Natural killer cell (primary cell): ENCODE data around the gene CCNJL. TPM values are rescaled to one million over a fixed set of nuclear protein-coding genes. Genes with fewer than 3 reads are reported as not detected.

Source experiments
- ATAC-seq, 3 donors: fragments of 150-1000 bp in 2 of 3; fragments of 200-7000 bp in 1 of 3; cut with Tn5 transposase; 1 replicate in 1 of 3; 2 replicates in 2 of 3; pipeline ENCODE4 v1.10.0; 2021; ENCODE audit warnings: mild to moderate bottlenecking in 2 of 3, moderate library complexity in 2 of 3
- DNase-seq, 2 donors: peaks; one replicate each; pipeline versions ENCODE4 v3.0.0 to v3.0.0-alpha.2; 2013 to 2021; ENCODE audit warnings: mixed read lengths in 1 of 2
- H3K27ac ChIP-seq: one replicate; pipeline ENCODE4 v1.5.1; 2013; ENCODE audit warnings: mild to moderate bottlenecking, low read length
- H3K27me3 ChIP-seq: one replicate; pipeline ENCODE4 v1.6.1; 2013; ENCODE audit warnings: low read length; ENCODE audit not compliant: control insufficient read depth, insufficient read depth
- H3K36me3 ChIP-seq: one replicate; pipeline ENCODE4 v1.6.1; 2013; ENCODE audit warnings: low read length; ENCODE audit not compliant: control insufficient read depth, insufficient read depth
- H3K4me1 ChIP-seq: one replicate; pipeline ENCODE4 v1.6.1; 2013; ENCODE audit warnings: low read length; ENCODE audit not compliant: control insufficient read depth, insufficient read depth
- H3K4me3 ChIP-seq: one replicate; pipeline ENCODE4 v1.5.1; 2013; ENCODE audit warnings: low read length
- H3K9me3 ChIP-seq: one replicate; pipeline ENCODE4 v1.6.1; 2013; ENCODE audit warnings: low read length; ENCODE audit not compliant: control insufficient read depth, insufficient read depth
- H3K27ac Mint-ChIP-seq, 2 donors: one replicate each; pipeline ENCODE4 v1.8.0; 2022; ENCODE audit warnings: mild to moderate bottlenecking in 2 of 2, mixed read lengths in 2 of 2, moderate library complexity in 1 of 2
- H3K27me3 Mint-ChIP-seq, 2 donors: one replicate each; pipeline ENCODE4 v1.8.0; 2022; ENCODE audit warnings: low read depth in 2 of 2, mixed read lengths in 2 of 2
- H3K36me3 Mint-ChIP-seq: one replicate; pipeline ENCODE4 v1.8.0; 2022; ENCODE audit warnings: mixed read lengths
- H3K4me1 Mint-ChIP-seq, 2 donors: one replicate each; pipeline ENCODE4 v1.8.0; 2022; ENCODE audit warnings: mixed read lengths in 2 of 2
- H3K4me3 Mint-ChIP-seq: one replicate; pipeline ENCODE4 v1.8.0; 2022; ENCODE audit warnings: mild to moderate bottlenecking, moderate library complexity, mixed read lengths
- H3K9me3 Mint-ChIP-seq, 2 donors: one replicate each; pipeline ENCODE4 v1.8.0; 2022; ENCODE audit warnings: mixed read lengths in 2 of 2
- WGBS: methylation state at CpG from one replicate; pipeline ENCODE4 v1.1.7; 2013; ENCODE audit warnings: missing lambda C conversion rate; ENCODE audit not compliant: insufficient coverage; 5-methylcytosine and 5-hydroxymethylcytosine counted together
- intact Hi-C: fragments of 100-400 bp; cut with micrococcal nuclease; formaldehyde crosslinking; loops from one replicate; pipeline ENCODE4 v1.14.2; 2022
- total RNA-seq, 4 donors: library from RNA; stranded (reverse); fragments of 120-200 nt in 1 of 4; gene quantifications; one replicate each; pipeline versions ENCODE4 v1.2.3 to v1.2.4, GENCODE V29; 2013 to 2022
- TF ChIP-seq, protein P1 (sequence below): fragments of 200-600 bp; IDR thresholded peaks from one replicate; pipeline ENCODE4 v1.8.0; 2022; ENCODE audit warnings: antibody characterized with exemption

Gene CCNJL, protein sequence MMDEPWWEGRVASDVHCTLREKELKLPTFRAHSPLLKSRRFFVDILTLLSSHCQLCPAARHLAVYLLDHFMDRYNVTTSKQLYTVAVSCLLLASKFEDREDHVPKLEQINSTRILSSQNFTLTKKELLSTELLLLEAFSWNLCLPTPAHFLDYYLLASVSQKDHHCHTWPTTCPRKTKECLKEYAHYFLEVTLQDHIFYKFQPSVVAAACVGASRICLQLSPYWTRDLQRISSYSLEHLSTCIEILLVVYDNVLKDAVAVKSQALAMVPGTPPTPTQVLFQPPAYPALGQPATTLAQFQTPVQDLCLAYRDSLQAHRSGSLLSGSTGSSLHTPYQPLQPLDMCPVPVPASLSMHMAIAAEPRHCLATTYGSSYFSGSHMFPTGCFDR
- total RNA-seq, result 10 to 100 TPM; 19.9 to 32.1 (median 20.7) TPM
- 13.1 TPM for total RNA-seq (2013)

DNA sequence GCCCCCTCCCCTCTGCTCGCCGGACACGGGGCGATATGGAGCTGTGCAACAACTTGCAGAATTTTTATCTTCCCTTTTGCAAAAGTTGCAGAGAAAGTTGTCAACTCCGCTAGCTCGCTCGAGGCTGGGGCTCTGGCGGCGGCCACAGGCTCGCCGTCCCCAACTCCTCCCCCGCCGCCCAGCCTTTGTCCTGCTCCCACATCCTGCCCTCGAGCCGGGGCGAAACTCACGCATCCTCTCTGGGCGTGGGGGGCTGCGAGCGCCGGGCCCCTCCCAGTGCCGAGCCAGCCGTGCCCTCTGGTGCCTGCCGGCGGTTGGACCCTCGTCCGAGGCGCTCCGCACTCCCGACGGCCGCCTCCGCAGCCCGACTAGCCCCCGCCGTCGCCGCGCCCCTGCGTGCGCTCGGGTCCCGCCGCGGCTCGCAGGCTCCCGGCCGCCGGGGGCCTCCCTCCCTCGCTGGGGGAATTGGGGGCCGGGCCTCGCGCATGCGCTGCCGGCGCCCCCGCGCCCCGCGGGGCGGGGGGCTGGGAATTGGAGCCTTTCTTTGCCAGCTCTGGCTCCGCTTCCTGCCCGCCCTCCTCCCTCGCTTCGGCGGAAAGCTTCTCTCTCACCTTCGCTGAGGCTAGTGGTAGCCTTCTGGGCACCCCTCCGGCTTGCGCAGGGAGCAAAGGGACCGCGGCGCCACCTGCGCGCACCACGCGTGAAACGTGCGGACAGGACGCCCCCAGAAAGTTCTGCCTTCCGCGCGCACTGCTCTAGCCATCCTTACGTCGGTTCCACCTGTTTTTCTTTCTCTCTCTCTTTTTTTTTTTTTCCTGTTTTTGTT lies at the start of gene CCNJL:
TSS of gene CCNJL (minus strand) at position 431 of the 826 bp plus-strand sequence. CDS start 641 bp downstream, outside the sequence.
- DNase-seq (peak; percentile 9 to 47), ATAC-seq (peak; percentile 61 to 72 (median 66))
- peak within 1 kb of the TSS; percentile 87 to 89 for H3K27ac Mint-ChIP-seq

DNA sequence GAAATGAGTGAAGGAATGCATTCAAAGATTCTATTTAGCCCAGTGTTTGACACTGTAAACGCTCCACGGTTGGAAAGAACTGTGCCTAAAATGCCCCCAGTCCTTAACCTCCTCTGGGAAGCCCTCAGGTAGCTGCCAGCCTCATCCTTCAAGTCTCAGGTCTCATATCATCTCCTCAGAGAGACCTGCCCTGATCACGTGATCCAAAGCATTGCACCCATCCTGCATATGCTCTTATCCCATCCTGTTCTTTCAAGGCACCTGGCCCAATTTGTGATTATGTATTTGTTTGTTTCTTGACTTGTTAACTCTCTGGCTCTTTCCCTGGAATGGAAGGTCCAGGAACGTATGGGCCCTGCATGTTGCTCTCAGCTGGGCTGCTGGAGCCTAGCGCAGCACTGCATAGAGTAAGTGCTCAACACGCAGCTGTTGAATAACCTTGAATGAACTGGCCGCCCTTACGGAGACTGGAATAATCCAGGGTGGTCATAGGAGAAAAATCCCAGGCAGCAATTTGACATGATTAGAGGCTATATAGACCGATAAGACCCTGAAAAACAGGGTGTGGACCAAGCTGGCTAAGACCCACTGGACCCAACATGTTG lies 49.4 kb upstream of the CCNJL start:
- Histone ChIP-seq H3K36me3 (no peaks in the 10 kb centered on the region), H3K27ac (no peak overlapping the region), H3K9me3 (no peaks in the 10 kb centered on the region), H3K27me3 (no peaks in the 10 kb centered on the region), H3K4me3 (no peak overlapping the region), H3K4me1 (no peaks in the 10 kb centered on the region)
- peaks cover 3 to 12% of the 10 kb centered on the region in 2 donors for H3K27me3 Mint-ChIP-seq
- no peak overlapping the region for H3K4me3 Mint-ChIP-seq
- ATAC-seq (no peak), DNase-seq (no peak)
- 88% methylated on average over 9 of the region's 9 CpGs for WGBS
- no peaks in the 10 kb centered on the region for H3K36me3 Mint-ChIP-seq
- peaks cover 0 to 5% of the 10 kb centered on the region in 2 donors for H3K4me1 Mint-ChIP-seq
- intact Hi-C loops, result no loop called here
- no peak overlapping the region for H3K27ac Mint-ChIP-seq
- TF ChIP-seq, protein P1, sequence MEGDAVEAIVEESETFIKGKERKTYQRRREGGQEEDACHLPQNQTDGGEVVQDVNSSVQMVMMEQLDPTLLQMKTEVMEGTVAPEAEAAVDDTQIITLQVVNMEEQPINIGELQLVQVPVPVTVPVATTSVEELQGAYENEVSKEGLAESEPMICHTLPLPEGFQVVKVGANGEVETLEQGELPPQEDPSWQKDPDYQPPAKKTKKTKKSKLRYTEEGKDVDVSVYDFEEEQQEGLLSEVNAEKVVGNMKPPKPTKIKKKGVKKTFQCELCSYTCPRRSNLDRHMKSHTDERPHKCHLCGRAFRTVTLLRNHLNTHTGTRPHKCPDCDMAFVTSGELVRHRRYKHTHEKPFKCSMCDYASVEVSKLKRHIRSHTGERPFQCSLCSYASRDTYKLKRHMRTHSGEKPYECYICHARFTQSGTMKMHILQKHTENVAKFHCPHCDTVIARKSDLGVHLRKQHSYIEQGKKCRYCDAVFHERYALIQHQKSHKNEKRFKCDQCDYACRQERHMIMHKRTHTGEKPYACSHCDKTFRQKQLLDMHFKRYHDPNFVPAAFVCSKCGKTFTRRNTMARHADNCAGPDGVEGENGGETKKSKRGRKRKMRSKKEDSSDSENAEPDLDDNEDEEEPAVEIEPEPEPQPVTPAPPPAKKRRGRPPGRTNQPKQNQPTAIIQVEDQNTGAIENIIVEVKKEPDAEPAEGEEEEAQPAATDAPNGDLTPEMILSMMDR, result no peak
- H3K9me3 Mint-ChIP-seq, result no peaks in the 10 kb centered on the region

More for the DNA sequence above, at the start of gene CCNJL:
- intact Hi-C loops, result loop anchor here (1.0 kb wide), 1 partner anchor 14 kb away; no protein-coding TSS in a partner anchor
- Histone ChIP-seq H3K27me3 (no peaks in the 10 kb centered on the region), H3K4me1 (peaks cover 24% of the 10 kb centered on the region), H3K9me3 (no peaks in the 10 kb centered on the region), H3K4me3 (peak within 1 kb of the TSS; percentile 70), H3K27ac (no peak within 1 kb of the TSS), H3K36me3 (no peaks in the 10 kb centered on the region)
- peaks cover 45% of the 10 kb centered on the region in 2 donors for H3K4me1 Mint-ChIP-seq
- H3K9me3 Mint-ChIP-seq, result no peaks in the 10 kb centered on the region
- no peaks in the 10 kb centered on the region for H3K36me3 Mint-ChIP-seq
- under 1% methylated on average over 84 of the region's 84 CpGs for WGBS
- TF ChIP-seq, protein P1, result no peak
- H3K27me3 Mint-ChIP-seq, result peaks cover 0 to 2% of the 10 kb centered on the region in 2 donors
- peak within 1 kb of the TSS; percentile 100 for H3K4me3 Mint-ChIP-seq

DNA sequence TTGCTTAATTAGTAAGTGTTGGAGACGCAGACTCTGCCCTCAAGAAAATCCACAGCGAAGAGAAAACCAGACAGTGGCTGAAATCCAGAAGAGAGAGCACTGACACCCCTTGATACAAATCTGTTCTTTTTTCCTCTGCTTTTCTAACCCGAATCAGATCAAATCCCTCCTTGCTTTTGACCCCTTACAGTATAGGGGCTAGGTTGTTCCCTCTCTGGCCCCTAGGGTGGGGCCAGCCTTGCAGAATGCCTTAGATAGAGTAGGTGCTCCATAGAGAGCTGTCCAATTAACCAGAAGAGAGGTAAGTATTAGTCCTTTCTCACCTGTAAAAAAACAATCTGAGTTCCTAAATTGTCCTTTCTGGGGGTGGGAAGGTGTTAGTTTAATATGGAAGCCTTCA lies 47.9 kb upstream of the CCNJL start:
- intact Hi-C loops, result no loop called here
- TF ChIP-seq, protein P1, result no peak
- Histone ChIP-seq H3K9me3 (no peaks in the 10 kb centered on the region), H3K4me1 (no peaks in the 10 kb centered on the region), H3K4me3 (no peak overlapping the region), H3K27ac (no peak overlapping the region), H3K36me3 (no peaks in the 10 kb centered on the region), H3K27me3 (no peaks in the 10 kb centered on the region)
- no peak overlapping the region for H3K27ac Mint-ChIP-seq
- H3K36me3 Mint-ChIP-seq, result no peaks in the 10 kb centered on the region
- peaks cover 0 to 12% of the 10 kb centered on the region in 2 donors for H3K27me3 Mint-ChIP-seq
- DNase-seq (no peak), ATAC-seq (no peak)
- 100% methylated on average over 2 of the region's 3 CpGs for WGBS
- H3K4me1 Mint-ChIP-seq, result peaks cover 0 to 5% of the 10 kb centered on the region in 2 donors
- no peak overlapping the region for H3K4me3 Mint-ChIP-seq
- H3K9me3 Mint-ChIP-seq, result no peaks in the 10 kb centered on the region
